ENCODE results near the gene MPZL1.

GRCh38 chr1:167774710-167775109 is 52.9 kb downstream of the MPZL1 start:
- no peak for TF ChIP-seq MYC (IDR thresholded peaks at IDR 0.05; ENCODE audit: borderline replicate concordance, low read length)
- TF ChIP-seq NPAS2 (CRISPR knock-in tag; IDR thresholded peaks at IDR 0.05; ENCODE audit: borderline replicate concordance), result no peak
- no peak for TF ChIP-seq NFE2L2 (conservative IDR thresholded peaks at IDR 0.05; ENCODE audit: low read length)
- TF ChIP-seq FOSL2 (IDR thresholded peaks at IDR 0.05), result no peak
- no peak for TF ChIP-seq FOSL2 (CRISPR knock-in tag; IDR thresholded peaks at IDR 0.05)
- TF ChIP-seq POLR2A (IDR thresholded peaks at IDR 0.05; ENCODE audit: low read length), result no peak
- no peak for TF ChIP-seq PHF8 (IDR thresholded peaks at IDR 0.05; ENCODE audit: borderline replicate concordance, low read depth)
- TF ChIP-seq EP300 (IDR thresholded peaks at IDR 0.05), result no peak
- TF ChIP-seq ELK1 (IDR thresholded peaks at IDR 0.05; ENCODE audit: low read depth, low read length), result no peak
- no peak for TF ChIP-seq HMGXB4 (CRISPR knock-in tag; IDR thresholded peaks at IDR 0.05; ENCODE audit: borderline replicate concordance)
- TF ChIP-seq, protein P1, sequence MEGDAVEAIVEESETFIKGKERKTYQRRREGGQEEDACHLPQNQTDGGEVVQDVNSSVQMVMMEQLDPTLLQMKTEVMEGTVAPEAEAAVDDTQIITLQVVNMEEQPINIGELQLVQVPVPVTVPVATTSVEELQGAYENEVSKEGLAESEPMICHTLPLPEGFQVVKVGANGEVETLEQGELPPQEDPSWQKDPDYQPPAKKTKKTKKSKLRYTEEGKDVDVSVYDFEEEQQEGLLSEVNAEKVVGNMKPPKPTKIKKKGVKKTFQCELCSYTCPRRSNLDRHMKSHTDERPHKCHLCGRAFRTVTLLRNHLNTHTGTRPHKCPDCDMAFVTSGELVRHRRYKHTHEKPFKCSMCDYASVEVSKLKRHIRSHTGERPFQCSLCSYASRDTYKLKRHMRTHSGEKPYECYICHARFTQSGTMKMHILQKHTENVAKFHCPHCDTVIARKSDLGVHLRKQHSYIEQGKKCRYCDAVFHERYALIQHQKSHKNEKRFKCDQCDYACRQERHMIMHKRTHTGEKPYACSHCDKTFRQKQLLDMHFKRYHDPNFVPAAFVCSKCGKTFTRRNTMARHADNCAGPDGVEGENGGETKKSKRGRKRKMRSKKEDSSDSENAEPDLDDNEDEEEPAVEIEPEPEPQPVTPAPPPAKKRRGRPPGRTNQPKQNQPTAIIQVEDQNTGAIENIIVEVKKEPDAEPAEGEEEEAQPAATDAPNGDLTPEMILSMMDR (IDR thresholded peaks at IDR 0.05), result no peak

Data from A549 (cell line).